Measurements from ENCODE around the gene DPCD.

The DPCD gene

DNA sequence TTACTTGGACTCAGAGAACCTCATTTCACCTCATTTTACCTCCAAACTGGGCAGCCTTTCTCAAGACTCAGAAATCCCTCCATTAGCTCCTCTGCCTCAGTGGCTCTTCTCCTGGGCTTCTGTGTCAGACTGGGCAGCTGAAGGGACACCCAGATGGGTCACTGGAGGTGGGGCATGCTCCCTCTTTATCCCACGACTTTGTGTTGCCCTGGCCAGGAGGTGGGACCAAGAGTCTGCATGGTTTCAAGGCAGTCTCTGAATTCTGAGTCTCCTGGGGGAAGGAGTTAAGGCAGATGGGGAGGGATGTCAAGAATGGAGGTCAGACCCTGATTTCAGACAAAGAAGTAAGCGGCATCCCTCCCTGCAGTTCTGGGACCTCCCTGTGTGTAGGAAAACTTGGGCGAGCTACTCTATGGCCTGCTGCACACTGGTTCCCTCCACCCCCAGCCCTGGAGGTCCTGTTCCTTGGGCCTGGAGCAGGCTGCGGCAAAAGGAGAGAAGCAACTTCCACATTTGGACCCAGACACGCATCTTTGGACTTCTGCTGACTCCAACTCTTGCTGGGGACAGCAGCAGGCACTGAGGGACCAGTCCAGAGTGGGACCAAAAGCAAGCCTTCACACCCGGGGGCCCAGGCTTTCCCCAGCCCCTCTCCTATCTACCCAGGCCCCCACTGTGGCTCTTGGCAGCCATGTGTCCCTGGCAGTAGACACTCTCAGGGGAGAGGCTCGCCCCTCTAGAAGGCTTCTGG lies 10.8 kb upstream of the DPCD start:
- H3K9ac ChIP-seq (ENCODE audit: low read length), result no peak overlapping the region
- no peaks in the 10 kb centered on the region for H3K9me2 ChIP-seq (ENCODE audit: low read depth, low read length)
- H3K4me3 ChIP-seq (ENCODE audit: low read depth, low read length, poor library complexity, severe bottlenecking), result no peak overlapping the region
- no peaks in the 10 kb centered on the region for H3K79me2 ChIP-seq (ENCODE audit: insufficient read depth, low read length)
- H3F3A ChIP-seq (ENCODE audit: insufficient read depth, low read length), result no peaks in the 10 kb centered on the region
- no peak overlapping the region for H3K4me2 ChIP-seq (ENCODE audit: low read length)
- TF ChIP-seq, protein P1, sequence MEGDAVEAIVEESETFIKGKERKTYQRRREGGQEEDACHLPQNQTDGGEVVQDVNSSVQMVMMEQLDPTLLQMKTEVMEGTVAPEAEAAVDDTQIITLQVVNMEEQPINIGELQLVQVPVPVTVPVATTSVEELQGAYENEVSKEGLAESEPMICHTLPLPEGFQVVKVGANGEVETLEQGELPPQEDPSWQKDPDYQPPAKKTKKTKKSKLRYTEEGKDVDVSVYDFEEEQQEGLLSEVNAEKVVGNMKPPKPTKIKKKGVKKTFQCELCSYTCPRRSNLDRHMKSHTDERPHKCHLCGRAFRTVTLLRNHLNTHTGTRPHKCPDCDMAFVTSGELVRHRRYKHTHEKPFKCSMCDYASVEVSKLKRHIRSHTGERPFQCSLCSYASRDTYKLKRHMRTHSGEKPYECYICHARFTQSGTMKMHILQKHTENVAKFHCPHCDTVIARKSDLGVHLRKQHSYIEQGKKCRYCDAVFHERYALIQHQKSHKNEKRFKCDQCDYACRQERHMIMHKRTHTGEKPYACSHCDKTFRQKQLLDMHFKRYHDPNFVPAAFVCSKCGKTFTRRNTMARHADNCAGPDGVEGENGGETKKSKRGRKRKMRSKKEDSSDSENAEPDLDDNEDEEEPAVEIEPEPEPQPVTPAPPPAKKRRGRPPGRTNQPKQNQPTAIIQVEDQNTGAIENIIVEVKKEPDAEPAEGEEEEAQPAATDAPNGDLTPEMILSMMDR (IDR thresholded peaks at IDR 0.05; ENCODE audit: low read length), result no peak
- no peak for TF ChIP-seq EZH2 (IDR thresholded peaks at IDR 0.05; ENCODE audit: borderline replicate concordance, low read length)
- H3K27me3 ChIP-seq (ENCODE audit: insufficient read depth, low read length), result no peaks in the 10 kb centered on the region
- no peak overlapping the region for H2AFZ ChIP-seq (ENCODE audit: low read length)
- H4K20me1 ChIP-seq (ENCODE audit: insufficient read depth, low read length), result no peaks in the 10 kb centered on the region
- H3K4me1 ChIP-seq (ENCODE audit: insufficient read depth, low read length, severe bottlenecking), result no peaks in the 10 kb centered on the region
- no peak overlapping the region for H3K27ac ChIP-seq (ENCODE audit: low read depth, low read length, poor library complexity, severe bottlenecking)
- H3K36me3 ChIP-seq (ENCODE audit: insufficient read depth, low read length), result no peaks in the 10 kb centered on the region
- H3K9me3 ChIP-seq (ENCODE audit: low read length), result no peaks in the 10 kb centered on the region

DNA sequence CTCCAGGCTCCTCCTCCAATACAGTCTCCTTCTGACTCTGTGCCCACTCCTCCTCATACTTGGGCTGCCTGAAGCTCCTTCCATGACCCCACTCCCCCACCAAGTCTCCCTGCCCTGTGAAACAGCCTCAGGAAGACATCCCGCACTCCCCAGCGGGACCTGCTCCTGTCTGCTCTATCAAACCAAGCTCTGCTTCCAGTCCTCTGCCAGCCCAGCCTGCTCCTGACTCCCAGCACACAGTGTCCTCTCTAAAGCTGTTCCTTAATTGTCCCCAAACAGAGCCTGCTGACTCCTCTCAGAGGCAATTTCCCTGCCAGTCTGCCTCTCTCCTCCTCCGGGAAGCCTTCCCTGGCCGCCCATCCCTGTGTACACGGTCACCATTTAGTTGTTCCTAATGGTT lies 9.9 kb upstream of the DPCD start:
- H3K36me3 ChIP-seq (ENCODE audit: insufficient read depth, low read length), result no peaks in the 10 kb centered on the region
- TF ChIP-seq EZH2 (IDR thresholded peaks at IDR 0.05; ENCODE audit: borderline replicate concordance, low read length), result no peak
- TF ChIP-seq, protein P1 (IDR thresholded peaks at IDR 0.05; ENCODE audit: low read length), result no peak
- H3K9me3 ChIP-seq (ENCODE audit: low read length), result no peaks in the 10 kb centered on the region
- no peak overlapping the region for H3K9ac ChIP-seq (ENCODE audit: low read length)
- H3F3A ChIP-seq (ENCODE audit: insufficient read depth, low read length), result no peaks in the 10 kb centered on the region
- H3K27me3 ChIP-seq (ENCODE audit: insufficient read depth, low read length), result no peaks in the 10 kb centered on the region
- no peaks in the 10 kb centered on the region for H3K9me2 ChIP-seq (ENCODE audit: low read depth, low read length)
- no peak overlapping the region for H3K27ac ChIP-seq (ENCODE audit: low read depth, low read length, poor library complexity, severe bottlenecking)
- no peaks in the 10 kb centered on the region for H3K79me2 ChIP-seq (ENCODE audit: insufficient read depth, low read length)
- H2AFZ ChIP-seq (ENCODE audit: low read length), result no peak overlapping the region
- H4K20me1 ChIP-seq (ENCODE audit: insufficient read depth, low read length), result no peaks in the 10 kb centered on the region
- H3K4me1 ChIP-seq (ENCODE audit: insufficient read depth, low read length, severe bottlenecking), result no peaks in the 10 kb centered on the region
- no peak overlapping the region for H3K4me3 ChIP-seq (ENCODE audit: low read depth, low read length, poor library complexity, severe bottlenecking)
- H3K4me2 ChIP-seq (ENCODE audit: low read length), result no peak overlapping the region

DNA sequence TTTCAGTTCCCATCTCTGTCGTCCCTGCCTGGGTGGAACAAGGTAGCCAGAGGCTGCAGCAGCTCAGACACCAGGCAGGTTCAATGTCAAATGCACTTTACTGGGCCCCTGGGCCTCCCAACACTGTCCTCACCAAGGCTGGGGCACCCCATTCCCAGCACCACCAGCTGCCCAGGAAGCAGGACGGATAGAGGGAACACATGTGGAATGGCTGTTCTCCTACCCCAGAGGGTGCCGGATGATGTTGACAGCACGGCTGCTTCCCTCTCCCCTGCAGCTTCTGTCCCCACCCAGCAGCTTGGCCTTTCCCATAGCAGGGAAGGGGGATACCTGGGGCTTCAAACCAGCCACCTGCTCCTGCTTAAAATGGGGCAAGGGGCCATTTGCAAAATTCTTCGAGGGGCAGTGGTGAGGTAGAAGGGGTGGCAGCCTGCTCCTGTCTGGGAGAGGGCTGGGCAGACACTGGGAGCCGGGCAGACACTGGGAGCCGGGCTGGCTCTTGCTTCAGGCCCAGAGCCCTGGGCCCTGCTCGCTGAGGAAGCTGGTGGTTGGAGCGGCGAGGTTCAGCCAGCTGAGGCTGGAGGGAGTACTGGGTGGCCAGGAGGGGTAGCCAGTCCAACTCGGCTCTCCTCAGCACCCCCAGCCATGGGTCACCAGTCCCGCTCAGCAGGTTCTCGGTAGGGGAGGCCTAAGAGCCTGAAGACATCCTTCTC lies 9.2 kb upstream of the DPCD start:
- Histone ChIP-seq H3K79me2 (ENCODE audit: insufficient read depth, low read length) (no peaks in the 10 kb centered on the region), H4K20me1 (ENCODE audit: insufficient read depth, low read length) (no peaks in the 10 kb centered on the region), H2AFZ (ENCODE audit: low read length) (no peak overlapping the region), H3K36me3 (ENCODE audit: insufficient read depth, low read length) (no peaks in the 10 kb centered on the region), H3K9ac (ENCODE audit: low read length) (no peak overlapping the region), H3K9me3 (ENCODE audit: low read length) (no peaks in the 10 kb centered on the region), H3F3A (ENCODE audit: insufficient read depth, low read length) (no peaks in the 10 kb centered on the region), H3K9me2 (ENCODE audit: low read depth, low read length) (no peaks in the 10 kb centered on the region), H3K4me2 (ENCODE audit: low read length) (no peak overlapping the region), H3K4me1 (ENCODE audit: insufficient read depth, low read length, severe bottlenecking) (no peaks in the 10 kb centered on the region), H3K27ac (ENCODE audit: low read depth, low read length, poor library complexity, severe bottlenecking) (no peak overlapping the region), H3K4me3 (ENCODE audit: low read depth, low read length, poor library complexity, severe bottlenecking) (no peak overlapping the region), H3K27me3 (ENCODE audit: insufficient read depth, low read length) (no peaks in the 10 kb centered on the region)
- TF ChIP-seq EZH2 (IDR thresholded peaks at IDR 0.05; ENCODE audit: borderline replicate concordance, low read length), result no peak
- TF ChIP-seq, protein P1 (IDR thresholded peaks at IDR 0.05; ENCODE audit: low read length), result no peak

All from OCI-LY1 (cell line).